ENCODE measurements around the gene SHKBP1.
"Not testable (repeated sequence)": the region's sequence is repeated elsewhere in the genome, so short reads cannot be mapped to it uniquely, and the experiment has no call there.

Gene SHKBP1

GRCh38 chr19:40616178-40616577, 39.5 kb downstream of the SHKBP1 start:
- no peak for DNase-seq

- DNase-seq: no peak
These were observed 40.3 kb downstream of the SHKBP1 start for GRCh38 chr19:40616941-40617340.

GRCh38 chr19:40617961-40618360, 41.3 kb downstream of the SHKBP1 start:
- no peak for DNase-seq

DNA sequence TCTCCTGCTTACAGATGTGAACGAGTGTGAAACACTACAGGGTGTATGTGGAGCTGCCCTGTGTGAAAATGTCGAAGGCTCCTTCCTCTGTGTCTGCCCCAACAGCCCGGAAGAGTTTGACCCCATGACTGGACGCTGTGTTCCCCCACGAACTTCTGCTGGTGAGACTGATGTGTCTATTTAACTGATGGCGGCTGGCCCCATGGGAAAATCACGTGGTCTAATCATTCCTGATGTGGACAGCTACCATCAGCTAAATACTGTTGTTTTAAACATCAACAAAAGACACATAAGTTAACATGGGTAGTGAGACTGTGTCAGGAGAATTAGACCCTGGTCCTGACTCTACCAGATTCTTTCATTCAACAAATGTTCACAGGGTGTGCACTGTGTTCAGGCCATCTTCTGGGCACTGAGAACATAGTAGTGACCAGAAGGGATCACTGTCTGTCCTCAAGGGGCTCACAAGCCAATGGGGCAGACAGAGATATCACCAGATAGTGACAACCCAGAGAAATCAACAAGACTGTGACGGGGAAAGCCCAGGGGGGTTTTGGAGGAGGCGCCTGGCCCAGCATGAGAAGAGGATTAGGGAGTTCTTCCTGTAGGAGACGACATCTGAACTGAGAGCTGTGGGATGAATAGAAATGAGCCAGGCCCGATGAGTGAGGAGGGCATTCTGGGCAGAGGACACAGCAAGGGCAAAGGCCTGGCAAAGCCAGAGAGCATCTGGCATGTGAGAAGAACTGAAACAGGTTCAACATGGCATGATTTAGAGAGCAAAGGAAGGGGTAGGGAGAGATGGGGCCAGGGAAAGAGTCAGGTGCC, 42.9 kb downstream of the SHKBP1 start:
- no peak for DNase-seq

DNA sequence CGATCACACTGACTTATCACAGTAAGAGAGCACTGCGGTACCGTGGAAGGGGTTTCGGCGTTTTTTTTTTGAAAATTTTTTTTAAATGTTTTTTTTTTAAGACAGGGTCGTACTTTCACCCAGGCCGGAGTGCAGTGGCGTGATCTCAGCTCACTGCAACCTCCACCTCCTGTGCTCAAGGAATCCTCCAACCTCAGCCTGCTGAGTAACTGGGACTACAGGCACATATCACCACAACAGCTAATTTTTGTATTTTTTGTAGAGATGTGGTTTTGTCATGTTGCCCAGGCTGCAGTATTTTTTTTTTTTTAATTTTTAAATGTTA, 43.5 kb downstream of the SHKBP1 start:
- no peak for DNase-seq

DNA sequence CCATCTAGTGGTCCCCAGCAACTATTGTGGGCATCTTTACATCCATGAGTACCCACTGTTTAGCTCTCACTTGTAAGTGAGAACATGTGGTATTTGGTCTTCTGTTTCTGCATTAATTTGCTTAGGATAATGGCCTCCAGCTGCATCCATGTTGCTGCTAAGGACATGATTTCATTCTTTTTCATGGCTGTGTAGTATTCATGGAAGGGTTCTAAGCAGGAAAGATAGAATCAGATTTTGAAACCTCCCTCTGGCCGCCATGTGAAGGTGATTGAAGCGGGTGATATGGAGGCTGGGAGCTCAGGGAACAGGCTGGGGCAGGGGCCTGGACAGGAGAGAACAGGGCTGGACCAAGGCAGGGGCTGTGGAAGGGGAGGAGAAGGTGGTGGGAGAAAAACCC, 44.6 kb downstream of the SHKBP1 start:
- DNase-seq: no peak

GRCh38 chr19:40621966-40622772, 45.5 kb downstream of the SHKBP1 start:
- no peak for DNase-seq

GRCh38 chr19:40622773-40623075, 46.1 kb downstream of the SHKBP1 start:
- DNase-seq: no peak

DNA sequence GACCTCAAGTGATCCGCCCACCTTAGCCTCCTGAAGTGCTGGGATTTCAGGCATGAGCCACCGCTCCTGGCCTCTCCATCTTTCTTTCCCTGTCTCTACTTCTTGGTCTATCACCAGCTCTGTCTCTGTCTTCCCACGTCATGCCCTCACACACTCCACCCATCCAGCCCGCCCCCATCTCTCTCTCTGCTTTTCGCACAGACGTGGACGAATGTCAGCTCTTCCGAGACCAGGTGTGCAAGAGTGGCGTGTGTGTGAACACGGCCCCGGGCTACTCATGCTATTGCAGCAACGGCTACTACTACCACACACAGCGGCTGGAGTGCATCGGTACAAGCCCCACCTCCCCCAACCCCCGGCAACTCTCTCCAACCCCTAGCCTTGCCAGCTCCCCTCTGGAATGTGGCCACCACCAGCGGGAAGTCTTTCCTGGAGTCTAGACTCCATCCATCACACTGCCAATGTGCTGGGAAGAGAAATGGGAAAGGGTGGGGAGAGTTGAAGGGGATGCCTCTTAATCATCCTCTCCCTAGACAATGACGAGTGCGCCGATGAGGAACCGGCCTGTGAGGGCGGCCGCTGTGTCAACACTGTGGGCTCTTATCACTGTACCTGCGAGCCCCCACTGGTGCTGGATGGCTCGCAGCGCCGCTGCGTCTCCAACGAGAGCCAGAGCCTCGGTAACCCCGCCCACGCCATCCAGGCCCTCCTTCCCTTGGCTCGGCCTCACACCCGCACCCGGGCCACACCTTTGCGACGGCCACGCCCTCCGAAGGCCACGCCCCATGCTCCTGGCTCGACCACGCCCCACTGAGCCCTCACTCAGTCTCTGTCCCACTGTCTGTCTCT, 47.0 kb downstream of the SHKBP1 start:
- DNase-seq: no peak

- DNase-seq: not testable (repeated sequence)
These were observed 47.9 kb downstream of the SHKBP1 start for GRCh38 chr19:40624369-40625153.

DNA sequence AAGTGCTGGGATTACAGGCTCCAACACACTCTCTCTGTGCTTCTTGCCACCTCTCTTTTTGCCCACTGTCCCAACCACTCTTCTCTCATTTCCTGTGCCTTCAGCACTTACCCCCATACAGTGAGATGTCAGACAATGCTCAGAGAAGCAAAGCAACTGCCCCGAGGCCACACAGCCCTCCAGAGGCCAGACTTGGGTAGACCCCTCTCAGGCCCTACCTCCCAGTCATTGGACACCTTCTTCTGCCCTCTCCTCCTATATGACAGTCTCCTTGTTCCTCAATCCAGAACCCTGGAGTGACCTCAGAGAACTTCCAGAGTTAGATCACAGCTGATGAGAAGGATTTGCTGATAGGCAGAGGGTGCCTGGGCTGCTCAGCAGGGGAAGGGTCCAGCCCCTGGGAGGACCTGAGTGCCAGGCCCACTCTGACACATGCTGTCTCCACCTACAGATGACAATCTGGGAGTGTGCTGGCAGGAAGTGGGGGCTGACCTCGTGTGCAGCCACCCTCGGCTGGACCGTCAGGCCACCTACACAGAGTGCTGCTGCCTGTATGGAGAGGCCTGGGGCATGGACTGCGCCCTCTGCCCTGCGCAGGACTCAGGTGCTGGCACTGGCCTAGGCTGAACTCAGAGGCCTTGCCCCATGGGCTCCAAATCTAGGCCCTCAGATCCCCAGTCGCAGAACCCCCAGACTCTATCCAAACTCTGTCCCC, 48.9 kb downstream of the SHKBP1 start:
- no peak for DNase-seq

DNA sequence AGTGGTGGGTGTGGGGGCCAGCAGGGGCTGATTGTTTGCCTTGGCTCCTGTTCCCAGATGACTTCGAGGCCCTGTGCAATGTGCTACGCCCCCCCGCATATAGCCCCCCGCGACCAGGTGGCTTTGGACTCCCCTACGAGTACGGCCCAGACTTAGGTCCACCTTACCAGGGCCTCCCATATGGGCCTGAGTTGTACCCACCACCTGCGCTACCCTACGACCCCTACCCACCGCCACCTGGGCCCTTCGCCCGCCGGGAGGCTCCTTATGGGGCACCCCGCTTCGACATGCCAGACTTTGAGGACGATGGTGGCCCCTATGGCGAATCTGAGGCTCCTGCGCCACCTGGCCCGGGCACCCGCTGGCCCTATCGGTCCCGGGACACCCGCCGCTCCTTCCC, 50.2 kb downstream of the SHKBP1 start:
- DNase-seq: no peak

- no peak for DNase-seq
These were observed 51.0 kb downstream of the SHKBP1 start for GRCh38 chr19:40627486-40628279.

DNA sequence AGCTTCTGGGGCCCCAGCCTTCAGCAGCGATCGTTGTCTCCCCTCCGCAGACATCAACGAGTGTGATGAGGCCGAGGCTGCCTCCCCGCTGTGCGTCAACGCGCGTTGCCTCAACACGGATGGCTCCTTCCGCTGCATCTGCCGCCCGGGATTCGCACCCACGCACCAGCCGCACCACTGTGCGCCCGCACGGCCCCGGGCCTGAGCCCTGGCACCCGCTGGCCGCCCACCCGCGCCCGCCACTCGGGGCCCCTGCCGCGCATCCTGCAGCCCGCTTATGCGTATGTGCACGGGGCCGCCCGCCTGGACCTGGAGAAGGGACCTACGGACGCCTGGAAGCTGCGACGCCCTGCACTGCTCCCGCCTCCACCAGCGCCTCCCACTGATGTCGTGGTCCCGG, 52.7 kb downstream of the SHKBP1 start:
- no peak for DNase-seq

GRCh38 chr19:40630571-40631160, 54.0 kb downstream of the SHKBP1 start:
- DNase-seq: no peak

DNA sequence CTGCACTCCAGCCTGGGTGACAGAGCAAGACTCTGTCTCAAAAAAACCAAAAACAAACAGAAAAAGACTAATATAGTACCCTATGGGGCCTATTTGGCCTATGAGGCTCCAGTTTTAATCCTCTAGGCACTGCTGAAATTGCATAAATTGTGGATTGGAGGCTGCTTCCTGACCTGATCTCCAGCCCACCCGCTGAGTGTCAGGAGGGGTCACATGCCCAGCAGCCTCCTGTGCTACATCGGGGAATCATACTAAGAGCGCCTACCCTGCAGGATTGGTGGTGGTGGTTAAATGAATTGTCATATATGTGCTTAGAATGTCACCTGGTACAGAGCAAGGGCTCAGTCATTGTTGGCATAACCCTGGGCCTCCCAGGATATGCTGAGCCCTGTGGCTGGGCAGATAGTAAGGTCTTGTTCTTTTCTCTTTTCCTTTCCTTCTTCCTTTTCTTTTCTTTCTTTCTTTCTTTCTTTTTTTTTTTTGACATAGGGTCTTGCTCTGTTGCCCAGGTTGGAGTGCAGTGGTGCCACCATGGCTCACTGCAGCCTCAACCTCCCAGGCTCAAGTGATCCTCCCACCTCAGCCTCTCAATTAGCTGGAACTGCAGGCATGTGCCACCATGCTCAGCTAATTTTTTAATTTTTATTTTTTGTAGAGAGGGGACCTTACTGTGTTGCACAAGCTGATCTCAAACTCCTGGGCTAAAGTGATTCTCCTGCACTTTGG, 55.8 kb downstream of the SHKBP1 start:
- DNase-seq: no peak

- DNase-seq: no peak
These were observed 56.5 kb downstream of the SHKBP1 start for GRCh38 chr19:40633207-40633606.

GRCh38 chr19:40638327-40638726, 61.7 kb downstream of the SHKBP1 start:
- no peak for DNase-seq

GRCh38 chr19:40639638-40639982, 62.9 kb downstream of the SHKBP1 start:
- no peak for DNase-seq

- no peak for DNase-seq
These were observed 64.1 kb downstream of the SHKBP1 start for GRCh38 chr19:40640744-40641143.
